ENCODE results near the gene ZNF614. TPM values are rescaled to one million over a fixed set of nuclear protein-coding genes. Genes with fewer than 3 reads are reported as not detected.

Gene ZNF614
- total and polyA plus RNA-seq, 9 of the 15 experiments (the other 6 are each of a cell fraction or from before 2014, with no cell fraction given): 4.9 to 16.3 (median 11.4) TPM

GRCh38 chr19:52007451-52007805 lies 20.8 kb downstream of the ZNF614 start:
- 56% methylated on average over 9 of the region's 9 CpGs for WGBS (ENCODE audit: insufficient coverage, low coverage, missing lambda C conversion rate)
- H2AFZ ChIP-seq (ENCODE audit: low read depth, low read length): peak overlapping the region; percentile 99
- ChIA-PET CTCF (ENCODE audit: low intra/inter-chr PET ratio) (no interaction called here), POLR2A (interaction anchor here (1.1 kb wide), 1 partner anchor 10 kb away, joined by 5 read pairs; no protein-coding TSS in a partner anchor)
- in situ Hi-C loops (cut with MboI): no loop called here
- H3K27me3 ChIP-seq (ENCODE audit: control insufficient read depth in 2 of 2, insufficient read depth in 2 of 2, low read length in 2 of 2): no peaks in the 10 kb centered on the region
- intact Hi-C loops (cut with micrococcal nuclease): no loop called here
- peak overlapping the region; percentile 79 to 89 for H3K9ac ChIP-seq (ENCODE audit: insufficient read depth in 1 of 2, low read depth in 2 of 2, low read length in 2 of 2)
- BruUV-seq (replicated peaks): no TSS peak
- H3K4me1 ChIP-seq (replicated peaks in 1 of 2; ENCODE audit: control insufficient read depth in 2 of 2, insufficient read depth in 2 of 2, low read length in 2 of 2): peaks cover 3 to 9% of the 10 kb centered on the region in 2 experiments; a peak in 4 of 5 replicates
- peak overlapping the region; percentile 63 for H3K4me3 ChIP-seq
- no peaks in the 10 kb centered on the region for H3K79me2 ChIP-seq (ENCODE audit: control insufficient read depth, insufficient read depth, low read length)
- FAIRE-seq (no peak), ATAC-seq (peak; percentile 53), DNase-seq (ENCODE audit: extremely low read depth in 1 of 4, low spot score in 3 of 4) (no peak)
- H3K4me2 ChIP-seq (ENCODE audit: insufficient read depth, low read length): peak overlapping the region; percentile 92
- H3K36me3 ChIP-seq (ENCODE audit: control insufficient read depth, insufficient read depth, low read length): no peaks in the 10 kb centered on the region
- TF ChIP-seq FOSL1 (tag; conservative IDR thresholded peaks at IDR 0.05) (no peak), ZFP30 (CRISPR knock-in tag; IDR thresholded peaks at IDR 0.05; ENCODE audit: borderline replicate concordance) (no peak), TEAD4 (IDR thresholded peaks at IDR 0.05; ENCODE audit: low read length) (no peak), TEAD4 (CRISPR knock-in tag; IDR thresholded peaks at IDR 0.05; ENCODE audit: borderline replicate concordance) (no peak), TFAM (CRISPR knock-in tag; conservative IDR thresholded peaks at IDR 0.05) (no peak), POU5F1 (IDR thresholded peaks at IDR 0.05; ENCODE audit: borderline replicate concordance, low read depth, low read length, partially characterized antibody) (no peak), ZNF3 (CRISPR knock-in tag; IDR thresholded peaks at IDR 0.05) (no peak), ZBTB33 (CRISPR knock-in tag; IDR thresholded peaks at IDR 0.05) (peak; percentile 6; the same call in 1 of the 2 replicates), SOX6 (IDR thresholded peaks at IDR 0.05) (no peak)
- no peaks in the 10 kb centered on the region for H3K9me1 ChIP-seq (ENCODE audit: control insufficient read depth, insufficient read depth, low read length)
- H3K9me3 ChIP-seq (replicated peaks; ENCODE audit: control insufficient read depth, insufficient read depth, low read depth, low read length): peaks cover 14% of the 10 kb centered on the region
- H3K27ac ChIP-seq (ENCODE audit: extremely low read depth, low read depth, low read length): peak overlapping the region; percentile 60
- H4K20me1 ChIP-seq (replicated peaks; ENCODE audit: control insufficient read depth, insufficient read depth, low read length): no peaks in the 10 kb centered on the region

Measured in K562 (cell line).